DND-41 (cell line): Measurements from ENCODE around the gene NANS.

Experiments used
- EZH2 ChIP-seq: IDR thresholded peaks from 3 replicates; pipeline ENCODE4 v1.6.1; 2012; ENCODE audit warnings: borderline replicate concordance, low read depth, mild to moderate bottlenecking, moderate library complexity, low read length, inconsistent platforms; ENCODE audit not compliant: severe bottlenecking
- TF ChIP-seq, protein P1 (sequence below): IDR thresholded peaks from 2 replicates; pipeline ENCODE4 v1.5.1; 2012; ENCODE audit warnings: borderline replicate concordance, low read length, moderate library complexity, mild to moderate bottlenecking; ENCODE audit not compliant: poor library complexity, severe bottlenecking; ENCODE audit errors: extremely low read depth

DNA sequence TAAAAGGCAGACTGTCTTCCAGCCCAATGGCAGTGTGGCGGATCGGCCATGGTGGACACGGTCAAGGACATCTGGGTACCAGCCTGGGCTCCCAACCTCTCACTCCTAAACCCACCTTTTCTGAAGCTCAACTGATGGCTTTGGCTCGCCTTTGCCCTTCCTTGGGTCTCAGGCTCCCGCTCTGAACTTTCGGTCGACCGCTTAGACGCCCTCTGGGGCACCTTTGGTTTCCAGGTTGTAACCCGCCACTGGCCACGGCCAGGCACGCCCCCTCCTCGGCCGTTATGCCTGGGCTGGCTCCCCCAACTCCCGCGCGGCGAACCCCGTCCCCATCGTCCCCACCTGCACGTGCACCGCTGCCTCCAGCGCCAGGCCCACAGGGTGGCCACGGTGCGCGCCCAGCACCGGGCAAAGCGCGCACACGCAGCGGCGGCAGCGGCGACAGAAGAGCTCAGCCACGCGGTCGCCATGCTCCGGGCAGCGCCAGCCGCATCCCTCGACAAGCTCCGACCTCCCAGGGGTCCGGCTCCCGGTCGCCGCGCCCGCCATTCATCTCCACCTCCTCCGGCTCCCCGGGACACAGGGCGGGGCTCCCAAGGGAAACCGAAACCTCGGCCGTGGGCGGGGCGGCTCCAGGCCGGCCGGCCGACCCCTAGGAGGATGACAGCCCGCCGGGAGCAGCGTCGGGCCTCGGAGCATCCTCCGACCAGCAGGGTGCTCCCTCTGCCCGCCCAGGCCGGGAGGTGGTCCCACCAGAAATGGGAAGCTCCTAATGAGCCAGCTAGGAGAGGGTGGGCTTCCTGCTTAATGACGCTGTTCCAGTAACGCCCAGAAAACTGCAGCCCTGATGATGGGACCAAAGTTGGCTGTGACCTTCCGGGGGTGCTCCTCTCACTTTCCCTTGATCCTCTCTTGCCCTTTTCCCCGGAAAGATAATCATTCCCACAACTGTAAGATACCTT, 62.4 kb downstream of the NANS start, which contains the start of gene TRIM14:
- TF ChIP-seq, protein P1, sequence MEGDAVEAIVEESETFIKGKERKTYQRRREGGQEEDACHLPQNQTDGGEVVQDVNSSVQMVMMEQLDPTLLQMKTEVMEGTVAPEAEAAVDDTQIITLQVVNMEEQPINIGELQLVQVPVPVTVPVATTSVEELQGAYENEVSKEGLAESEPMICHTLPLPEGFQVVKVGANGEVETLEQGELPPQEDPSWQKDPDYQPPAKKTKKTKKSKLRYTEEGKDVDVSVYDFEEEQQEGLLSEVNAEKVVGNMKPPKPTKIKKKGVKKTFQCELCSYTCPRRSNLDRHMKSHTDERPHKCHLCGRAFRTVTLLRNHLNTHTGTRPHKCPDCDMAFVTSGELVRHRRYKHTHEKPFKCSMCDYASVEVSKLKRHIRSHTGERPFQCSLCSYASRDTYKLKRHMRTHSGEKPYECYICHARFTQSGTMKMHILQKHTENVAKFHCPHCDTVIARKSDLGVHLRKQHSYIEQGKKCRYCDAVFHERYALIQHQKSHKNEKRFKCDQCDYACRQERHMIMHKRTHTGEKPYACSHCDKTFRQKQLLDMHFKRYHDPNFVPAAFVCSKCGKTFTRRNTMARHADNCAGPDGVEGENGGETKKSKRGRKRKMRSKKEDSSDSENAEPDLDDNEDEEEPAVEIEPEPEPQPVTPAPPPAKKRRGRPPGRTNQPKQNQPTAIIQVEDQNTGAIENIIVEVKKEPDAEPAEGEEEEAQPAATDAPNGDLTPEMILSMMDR, result peak; percentile 35
- TF ChIP-seq EZH2, result no peak
